GM12864 (cell line): ENCODE data around the gene ARID5B.

ENCODE experiments used
- DNase-seq: peaks from one replicate; pipeline ENCODE4 v3.0.0-alpha.2; 2011; ENCODE audit warnings: low read depth
- H3K4me3 ChIP-seq: 2 replicates; pipeline ENCODE4 v1.5.1; 2011; ENCODE audit warnings: mild to moderate bottlenecking, low read depth, low read length, control low read depth
- TF ChIP-seq, protein P1 (sequence below): IDR thresholded peaks from 2 replicates; pipeline ENCODE4 v1.5.1; 2011; ENCODE audit warnings: low read depth, mild to moderate bottlenecking, moderate library complexity, low read length, control low read depth, inconsistent platforms; ENCODE audit errors: missing control alignments

The ARID5B gene

DNA sequence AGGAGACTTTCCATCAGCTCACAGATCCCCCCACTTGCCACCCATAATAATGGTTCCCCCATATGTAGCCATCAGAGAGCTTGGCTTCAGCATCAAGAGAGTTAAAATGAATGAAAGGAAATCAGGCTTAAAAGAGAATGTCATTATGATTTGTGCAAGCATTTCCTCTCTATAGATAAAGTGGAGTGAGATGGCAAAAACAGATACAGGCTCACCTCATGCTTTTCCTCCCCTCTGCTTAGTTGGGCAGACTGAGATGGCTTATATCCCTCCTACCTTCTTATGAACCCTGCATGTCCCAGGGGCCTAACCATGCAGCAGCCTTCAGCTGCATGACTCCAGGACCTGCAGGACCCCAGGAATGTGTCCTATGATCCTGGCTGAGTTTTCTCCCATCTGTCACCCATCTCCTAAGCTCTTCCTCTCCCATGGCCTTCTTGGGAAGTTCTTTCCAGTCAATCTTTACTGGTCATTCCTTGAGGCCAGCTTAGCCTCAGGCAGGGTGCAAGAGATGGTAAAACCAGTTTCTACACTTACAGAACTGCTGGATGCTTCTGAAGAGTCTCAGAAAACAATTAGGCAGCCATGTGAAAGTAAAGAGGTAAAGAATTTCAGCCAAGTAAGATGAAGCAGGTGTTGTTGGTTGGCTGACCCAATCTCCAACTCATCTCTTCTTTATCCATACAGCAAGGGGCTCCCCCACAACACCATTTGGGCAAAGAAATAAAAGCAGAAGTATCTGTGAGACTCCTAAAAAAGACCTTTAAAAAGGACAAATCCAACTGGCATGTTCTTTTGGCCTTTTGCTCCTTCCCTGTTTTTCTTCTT is 207.5 kb downstream of the ARID5B start:
- no peak for DNase-seq
- TF ChIP-seq, protein P1, sequence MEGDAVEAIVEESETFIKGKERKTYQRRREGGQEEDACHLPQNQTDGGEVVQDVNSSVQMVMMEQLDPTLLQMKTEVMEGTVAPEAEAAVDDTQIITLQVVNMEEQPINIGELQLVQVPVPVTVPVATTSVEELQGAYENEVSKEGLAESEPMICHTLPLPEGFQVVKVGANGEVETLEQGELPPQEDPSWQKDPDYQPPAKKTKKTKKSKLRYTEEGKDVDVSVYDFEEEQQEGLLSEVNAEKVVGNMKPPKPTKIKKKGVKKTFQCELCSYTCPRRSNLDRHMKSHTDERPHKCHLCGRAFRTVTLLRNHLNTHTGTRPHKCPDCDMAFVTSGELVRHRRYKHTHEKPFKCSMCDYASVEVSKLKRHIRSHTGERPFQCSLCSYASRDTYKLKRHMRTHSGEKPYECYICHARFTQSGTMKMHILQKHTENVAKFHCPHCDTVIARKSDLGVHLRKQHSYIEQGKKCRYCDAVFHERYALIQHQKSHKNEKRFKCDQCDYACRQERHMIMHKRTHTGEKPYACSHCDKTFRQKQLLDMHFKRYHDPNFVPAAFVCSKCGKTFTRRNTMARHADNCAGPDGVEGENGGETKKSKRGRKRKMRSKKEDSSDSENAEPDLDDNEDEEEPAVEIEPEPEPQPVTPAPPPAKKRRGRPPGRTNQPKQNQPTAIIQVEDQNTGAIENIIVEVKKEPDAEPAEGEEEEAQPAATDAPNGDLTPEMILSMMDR, result no peak
- H3K4me3 ChIP-seq, result no peak overlapping the region

DNA sequence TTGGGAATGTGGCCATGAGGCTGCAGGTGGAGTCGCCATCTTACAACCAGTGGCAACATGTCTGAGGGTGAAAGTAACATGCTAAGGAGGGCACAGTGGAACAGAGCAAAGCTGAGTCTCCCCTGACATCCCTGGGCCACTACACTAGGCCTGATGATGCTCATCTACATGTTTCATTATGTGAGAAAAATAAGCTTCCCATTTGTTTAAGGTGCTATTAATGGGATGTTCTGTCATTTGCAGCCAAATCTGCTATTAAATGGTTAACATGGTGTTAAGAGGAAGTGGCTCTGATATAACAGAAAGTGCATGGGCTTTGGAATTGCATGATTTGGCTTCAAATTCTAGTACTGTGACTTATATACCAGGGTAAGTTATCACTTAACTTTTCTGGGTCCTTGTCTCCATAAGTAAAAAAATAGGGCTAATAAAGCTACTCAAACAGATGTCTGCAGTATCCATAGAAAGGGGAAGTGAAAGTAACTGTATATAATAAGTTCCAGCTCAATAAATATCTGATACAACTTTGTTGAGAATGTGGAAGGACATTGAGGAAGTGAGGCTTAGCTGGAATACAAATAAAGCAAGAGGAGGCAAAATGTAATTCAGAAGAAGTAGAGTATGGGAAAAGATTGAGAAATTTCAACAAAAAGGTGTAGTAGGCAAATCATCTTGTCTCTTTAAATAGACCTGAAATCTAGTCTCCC is 208.2 kb downstream of the ARID5B start:
- DNase-seq, result peak; percentile 58
- TF ChIP-seq, protein P1, result no peak

DNA sequence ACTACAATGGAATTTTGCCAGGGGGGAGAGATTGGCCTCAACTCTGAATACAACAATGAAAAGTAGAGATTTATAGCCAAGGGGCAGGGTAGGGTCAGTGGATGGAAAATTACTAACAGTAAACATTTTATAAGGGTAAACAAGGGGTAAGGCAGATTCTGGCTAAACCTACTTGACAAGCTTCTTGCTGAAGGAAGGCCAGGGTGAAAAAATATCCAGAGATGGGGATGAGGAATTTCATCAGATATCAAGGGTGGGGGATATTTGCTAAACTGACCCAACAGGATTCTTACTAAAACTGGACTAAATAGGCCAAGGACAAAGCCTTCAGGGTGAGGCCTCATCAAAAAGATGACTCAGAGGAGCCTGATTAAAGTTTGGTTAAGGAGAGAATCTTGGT is 210.8 kb downstream of the ARID5B start:
- H3K4me3 ChIP-seq, result no peak overlapping the region
- TF ChIP-seq, protein P1, result no peak
- no peak for DNase-seq

More for the DNA sequence above, 208.2 kb downstream of the ARID5B start:
- H3K4me3 ChIP-seq, result no peak overlapping the region

DNA sequence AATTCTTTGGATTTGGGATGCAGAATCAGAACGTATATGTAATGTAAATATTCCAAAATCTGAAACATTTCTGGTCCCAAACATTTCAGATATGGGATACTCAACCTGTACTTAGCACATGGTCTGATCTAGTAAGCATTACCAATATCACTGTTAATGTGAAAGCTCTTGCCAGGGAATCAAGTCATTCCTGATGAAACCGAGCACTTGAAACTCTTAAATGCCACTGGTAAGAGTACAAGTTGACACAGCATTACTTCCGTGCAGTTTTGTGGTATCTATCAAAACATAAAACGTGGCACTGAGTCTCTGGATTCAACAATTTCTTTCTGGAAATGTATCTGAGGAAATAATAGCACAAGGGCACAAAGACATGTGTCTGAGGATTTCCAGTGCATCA is 211.5 kb downstream of the ARID5B start:
- H3K4me3 ChIP-seq, result no peak overlapping the region
- DNase-seq, result no peak

DNA sequence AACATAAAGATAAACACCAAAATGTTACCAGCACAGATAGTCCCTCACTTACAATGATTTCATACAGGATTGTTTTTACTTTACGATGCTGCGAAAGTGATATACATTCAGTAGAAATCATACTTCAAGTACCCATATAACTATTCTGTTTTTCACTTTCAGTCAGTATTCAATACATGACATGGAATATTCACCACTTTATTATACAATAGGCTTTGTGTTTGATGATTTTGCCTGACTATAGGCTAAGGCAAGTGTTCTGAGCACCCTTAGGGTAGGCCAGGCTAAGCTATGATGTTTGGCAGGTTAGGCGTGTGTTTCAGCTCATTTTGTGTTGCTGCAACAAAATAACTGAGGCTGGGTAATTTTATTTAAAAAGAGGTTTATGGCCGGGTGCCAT is 212.2 kb downstream of the ARID5B start:
- TF ChIP-seq, protein P1, result no peak
- H3K4me3 ChIP-seq, result no peak overlapping the region
- DNase-seq, result no peak

More for the DNA sequence above, 211.5 kb downstream of the ARID5B start:
- TF ChIP-seq, protein P1, result no peak

DNA sequence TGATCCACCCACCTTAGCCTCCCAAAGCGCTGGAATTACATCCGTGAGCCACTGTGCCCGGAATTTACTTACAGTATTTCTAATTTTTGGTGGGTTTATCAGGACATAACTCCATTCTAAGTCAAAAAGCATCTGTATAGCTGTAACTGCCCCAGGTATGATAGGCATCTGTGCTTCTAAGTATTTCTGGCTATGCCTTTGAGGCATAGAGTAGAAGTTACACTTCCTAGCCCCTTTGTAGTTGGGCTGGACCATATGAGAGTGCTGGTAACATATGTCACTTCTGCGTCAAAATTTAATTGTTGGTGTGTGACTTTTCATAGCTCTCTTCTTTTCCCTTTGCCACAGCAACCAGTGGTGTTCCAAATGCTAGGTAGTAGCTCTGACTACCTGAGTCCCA is 213.8 kb downstream of the ARID5B start:
- H3K4me3 ChIP-seq, result no peak overlapping the region
- TF ChIP-seq, protein P1, result no peak
- DNase-seq, result no peak

DNA sequence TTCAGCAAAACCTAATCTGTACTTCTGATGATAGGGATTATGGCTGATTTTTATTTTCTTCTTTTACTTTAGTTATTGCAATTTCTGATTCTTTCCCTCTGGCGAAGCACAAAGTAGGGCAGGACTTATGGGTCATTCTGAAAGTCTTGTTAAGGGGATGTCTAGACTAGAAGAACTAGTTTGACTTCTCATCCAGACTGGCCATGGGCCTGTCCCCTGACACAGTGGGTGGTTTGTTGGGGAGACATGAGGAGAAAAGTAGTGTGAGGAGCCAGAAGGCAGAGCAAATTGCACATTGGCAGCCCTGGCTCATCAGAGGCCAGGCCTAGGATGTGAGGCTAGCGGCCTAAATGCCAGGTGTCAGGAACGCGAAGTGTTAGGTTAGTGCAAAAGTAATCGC is 214.3 kb downstream of the ARID5B start:
- no peak overlapping the region for H3K4me3 ChIP-seq
- TF ChIP-seq, protein P1, result no peak
- DNase-seq, result no peak
